ENCODE data around the gene SUPT3H. TPM values are rescaled to one million over a fixed set of nuclear protein-coding genes. Genes with fewer than 3 reads are reported as not detected.

Gene SUPT3H
- total RNA-seq, 1 experiment from 2014 or later = 3.6 TPM

DNA sequence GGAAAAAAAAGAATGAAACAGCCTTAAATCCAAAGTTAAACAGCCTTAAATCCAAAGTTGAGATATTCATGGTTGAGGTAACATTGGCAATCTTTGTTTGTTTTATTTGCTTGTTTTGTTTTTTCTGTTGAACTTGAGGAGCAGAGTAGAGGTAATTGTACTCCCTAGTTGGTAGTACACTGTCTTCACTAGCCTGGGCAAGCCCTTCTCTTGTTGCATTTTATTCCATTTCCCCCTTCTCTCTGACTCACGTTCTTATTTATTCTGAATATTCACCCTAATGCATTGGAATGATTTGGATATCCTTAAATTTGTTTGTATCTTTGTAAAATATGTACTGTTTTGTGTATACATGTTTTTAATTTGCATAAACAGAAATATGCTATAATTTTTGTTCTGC is 592.6 kb downstream of the SUPT3H start:
- ChIA-PET POLR2A (ENCODE audit: unreplicated experiment) (no interaction called here), CTCF (no interaction called here)
- BruUV-seq (replicated peaks) = no TSS peak
- Histone ChIP-seq H3F3A (ENCODE audit: low read length, unreplicated experiment) (no peaks in the 10 kb centered on the region), H3K27ac (ENCODE audit: low read length) (no peak overlapping the region), H3K36me3 (ENCODE audit: low read depth, low read length) (no peaks in the 10 kb centered on the region), H3K9ac (ENCODE audit: low read length) (no peak overlapping the region), H3K79me2 (ENCODE audit: low read length) (no peaks in the 10 kb centered on the region), H3K4me1 (ENCODE audit: insufficient read depth, low read length) (no peaks in the 10 kb centered on the region), H3K9me3 (ENCODE audit: low read length) (no peaks in the 10 kb centered on the region), H3K27me3 (ENCODE audit: low read length) (0 out of 2 replicates have a peak, but pooled peaks cover 9% of the 10 kb centered on the region), H3K4me3 (ENCODE audit: low read length) (no peak overlapping the region), H3K4me2 (ENCODE audit: low read length) (no peak overlapping the region), H4K20me1 (ENCODE audit: low read length) (no peaks in the 10 kb centered on the region), H2AFZ (ENCODE audit: low read length) (no peak overlapping the region), H3K9me2 (replicated peaks; ENCODE audit: low read length) (no peaks in the 10 kb centered on the region)
- no peak for TF ChIP-seq EZH2phosphoT487 (IDR thresholded peaks at IDR 0.05; ENCODE audit: borderline replicate concordance, low read length)
- TF ChIP-seq EZH2 (IDR thresholded peaks at IDR 0.05; ENCODE audit: low read length, unreplicated experiment) = no peak
- TF ChIP-seq CTCF (conservative IDR thresholded peaks at IDR 0.05; ENCODE audit: low read depth, low read length) = no peak
- no peak for DNase-seq
- ATAC-seq = no peak
- intact Hi-C loops (cut with micrococcal nuclease) = no loop called here

GRCh38 chr6:44784195-44784594 is 593.5 kb downstream of the SUPT3H start:
- Histone ChIP-seq H3F3A (ENCODE audit: low read length, unreplicated experiment) (no peaks in the 10 kb centered on the region), H3K4me2 (ENCODE audit: low read length) (no peak overlapping the region), H3K4me1 (ENCODE audit: insufficient read depth, low read length) (no peaks in the 10 kb centered on the region), H3K9me3 (ENCODE audit: low read length) (no peaks in the 10 kb centered on the region), H3K27ac (ENCODE audit: low read length) (no peak overlapping the region), H3K9me2 (replicated peaks; ENCODE audit: low read length) (no peaks in the 10 kb centered on the region), H4K20me1 (ENCODE audit: low read length) (no peaks in the 10 kb centered on the region), H3K4me3 (ENCODE audit: low read length) (no peak overlapping the region), H2AFZ (ENCODE audit: low read length) (no peak overlapping the region), H3K9ac (ENCODE audit: low read length) (no peak overlapping the region), H3K27me3 (ENCODE audit: low read length) (0 out of 2 replicates have a peak, but pooled peaks cover 9% of the 10 kb centered on the region), H3K79me2 (ENCODE audit: low read length) (no peaks in the 10 kb centered on the region), H3K36me3 (ENCODE audit: low read depth, low read length) (no peaks in the 10 kb centered on the region)
- BruUV-seq (replicated peaks) = no TSS peak
- ChIA-PET CTCF (no interaction called here), POLR2A (ENCODE audit: unreplicated experiment) (no interaction called here)
- no peak for TF ChIP-seq CTCF (conservative IDR thresholded peaks at IDR 0.05; ENCODE audit: low read depth, low read length)
- no peak for TF ChIP-seq EZH2phosphoT487 (IDR thresholded peaks at IDR 0.05; ENCODE audit: borderline replicate concordance, low read length)
- TF ChIP-seq EZH2 (IDR thresholded peaks at IDR 0.05; ENCODE audit: low read length, unreplicated experiment) = no peak
- intact Hi-C loops (cut with micrococcal nuclease) = no loop called here
- DNase-seq (no peak), ATAC-seq (no peak)

DNA sequence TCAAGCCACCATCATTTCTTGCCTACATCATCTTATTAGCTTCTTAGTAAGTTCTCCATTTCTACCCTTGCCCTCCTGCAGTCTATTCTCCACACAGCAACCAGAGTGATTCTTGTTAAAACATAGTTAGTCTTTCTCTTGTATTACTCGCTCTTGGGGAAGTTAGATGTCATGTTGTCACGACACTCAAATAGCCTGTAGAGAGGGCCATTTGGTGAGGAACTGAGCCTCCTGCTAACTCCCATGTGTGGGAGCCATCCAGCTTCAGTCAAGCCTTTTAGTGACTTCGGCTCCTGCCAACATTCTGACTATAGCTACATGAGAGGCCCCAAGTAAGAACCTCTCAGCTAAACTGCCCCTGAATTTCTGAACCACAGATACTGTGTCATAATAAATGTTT is 594.8 kb downstream of the SUPT3H start:
- no peak for ATAC-seq
- CTCF ChIA-PET = no interaction called here

More for the DNA sequence above, 594.8 kb downstream of the SUPT3H start:
- Histone ChIP-seq H3K27me3 (ENCODE audit: low read length) (0 out of 2 replicates have a peak, but pooled peaks cover 9% of the 10 kb centered on the region), H3F3A (ENCODE audit: low read length, unreplicated experiment) (no peaks in the 10 kb centered on the region), H3K4me2 (ENCODE audit: low read length) (no peak overlapping the region), H2AFZ (ENCODE audit: low read length) (no peak overlapping the region), H3K9me3 (ENCODE audit: low read length) (no peaks in the 10 kb centered on the region), H3K4me1 (ENCODE audit: insufficient read depth, low read length) (no peaks in the 10 kb centered on the region), H3K9ac (ENCODE audit: low read length) (no peak overlapping the region), H3K27ac (ENCODE audit: low read length) (no peak overlapping the region), H3K36me3 (ENCODE audit: low read depth, low read length) (no peaks in the 10 kb centered on the region), H3K9me2 (replicated peaks; ENCODE audit: low read length) (no peaks in the 10 kb centered on the region), H3K4me3 (ENCODE audit: low read length) (no peak overlapping the region), H4K20me1 (ENCODE audit: low read length) (no peaks in the 10 kb centered on the region), H3K79me2 (ENCODE audit: low read length) (no peaks in the 10 kb centered on the region)
- DNase-seq = no peak
- no TSS peak for BruUV-seq (replicated peaks)
- POLR2A ChIA-PET (ENCODE audit: unreplicated experiment) = no interaction called here
- intact Hi-C loops (cut with micrococcal nuclease) = no loop called here
- TF ChIP-seq EZH2phosphoT487 (IDR thresholded peaks at IDR 0.05; ENCODE audit: borderline replicate concordance, low read length) = no peak
- TF ChIP-seq CTCF (conservative IDR thresholded peaks at IDR 0.05; ENCODE audit: low read depth, low read length) = no peak
- no peak for TF ChIP-seq EZH2 (IDR thresholded peaks at IDR 0.05; ENCODE audit: low read length, unreplicated experiment)

Measured in PC-3 (cell line).